Thyroid gland (tissue), 4 donors: Measurements from ENCODE around the gene KRT24.

Source experiments
- CTCF ChIP-seq, 6 experiments: fragments of 200-600 bp in 3 of 6; fragments of 450-650 bp in 3 of 6; sonication (generic) in 3 of 6; IDR thresholded peaks; one replicate each; pipeline ENCODE4 v1.5.1; 2016 to 2019; ENCODE audit warnings: antibody characterized with exemption in 6 of 6, mild to moderate bottlenecking in 2 of 6, inconsistent platforms in 1 of 6, moderate library complexity in 1 of 6
- POLR2A ChIP-seq, 2 donors: fragments of 450-650 bp; IDR thresholded peaks; one replicate each; pipeline ENCODE4 v1.6.1; 2017; ENCODE audit warnings: antibody characterized with exemption in 2 of 2, mild to moderate bottlenecking in 2 of 2, moderate library complexity in 1 of 2

- TF ChIP-seq POLR2A (IDR thresholded peaks at IDR 0.05) (no peak), CTCF (IDR thresholded peaks at IDR 0.05) (no peak)
These were observed 17.4 kb downstream of the KRT24 start for GRCh38 chr17:40686192-40686591.
